Ovary (tissue), 10 donors: Measurements from ENCODE around the gene NANP. TPM values are rescaled to one million over a fixed set of nuclear protein-coding genes. Genes with fewer than 3 reads are reported as not detected.
A peak's percentile ranks its signal among the peaks of the same experiment; 100 is the strongest.

Experiments
- DNase-seq, 5 donors: peaks; one replicate each; pipeline ENCODE4 v3.0.0-alpha.2; 2019 to 2020
- H3K27ac ChIP-seq, 2 donors: fragments of 200-600 bp; one replicate each; pipeline versions ENCODE4 v1.5.1 to v1.8.0; 2019 to 2022
- H3K27me3 ChIP-seq: fragments of 200-600 bp; one replicate; pipeline ENCODE4 v1.8.0; 2022
- H3K36me3 ChIP-seq: fragments of 200-600 bp; sonication (generic); one replicate; pipeline ENCODE4 v1.5.1; 2019
- H3K4me1 ChIP-seq: one replicate; pipeline ENCODE4 v1.8.1; 2013; ENCODE audit warnings: mild to moderate bottlenecking, moderate library complexity; ENCODE audit not compliant: insufficient read depth
- H3K4me3 ChIP-seq: fragments of 200-600 bp; sonication (generic); one replicate; pipeline ENCODE4 v1.5.1; 2017
- H3K9me3 ChIP-seq, 2 donors: fragments of 200-600 bp in 1 of 2; sonication (generic) in 1 of 2; one replicate each; pipeline versions ENCODE4 v1.5.1 to v1.8.1; 2013 to 2019; ENCODE audit warnings: mild to moderate bottlenecking in 1 of 2, moderate library complexity in 1 of 2
- CTCF ChIP-seq, 3 donors: fragments of 450-650 bp in 2 of 3; fragments of 200-600 bp in 1 of 3; IDR thresholded peaks; one replicate each; pipeline versions ENCODE4 v1.5.1 to v1.8.0; 2016 to 2022; ENCODE audit warnings: antibody characterized with exemption in 3 of 3, mild to moderate bottlenecking in 1 of 3
- EP300 ChIP-seq: sonication (generic); formaldehyde crosslinking; IDR thresholded peaks from one replicate; pipeline ENCODE4 v1.6.1; 2017; ENCODE audit warnings: antibody characterized with exemption
- POLR2A ChIP-seq: fragments of 450-650 bp; IDR thresholded peaks from one replicate; pipeline ENCODE4 v1.6.1; 2017; ENCODE audit warnings: antibody characterized with exemption, mild to moderate bottlenecking, moderate library complexity
- WGBS, 3 donors: extraction: QIAGEN DNeasy Blood & Tissue Kit in 1 of 3; methylation state at CpG; one replicate each; pipeline versions ENCODE4 v1.1.5 to v1.1.7; 2013 to 2017; 5-methylcytosine and 5-hydroxymethylcytosine counted together
- intact Hi-C, 4 donors: fragments of 100-400 bp; cut with DNase I; formaldehyde crosslinking; loops; one replicate each; pipeline versions ENCODE4 v1.11.0 to v1.15.1; 2022 to 2023
- long read RNA-seq, 3 donors: library from polyadenylated mRNA in 2 of 3; unstranded in 2 of 3; transcript quantifications; one replicate each; pipeline ENCODE4 v2.0.0 and lab custom pipeline, GENCODE V29; 2021 to 2026
- polyA plus RNA-seq, 2 donors: library from polyadenylated mRNA; stranded (reverse); fragments of 200-250 nt in 1 of 2; fragments of 350-450 nt in 1 of 2; fragmentation: Illumina TruSeq in 1 of 2; extraction: RNeasy Lipid Tissue Mini Kit (QIAGEN cat#74804) in 1 of 2; gene quantifications; one replicate each; pipeline ENCODE4 v1.2.3, GENCODE V29; 2013 to 2014
- total RNA-seq, 7 donors: library from RNA; depleted of rRNA in 2 of 7; stranded (reverse); fragments of >200 nt in 2 of 7; fragmentation: NEBNext Ultra II Directional in 3 of 7; extraction: Animal tissue kit (Norgen Biotek cat#: 25700) in 3 of 7; gene quantifications; one replicate each; pipeline versions ENCODE4 v1.1.0 to v1.2.4, GENCODE V29; 2016 to 2023
- donor health status: DM: no; HTN: no; CAD: no; lungs with moderate emphysema.
- donor health status: DM: no; HTN: no; CAD: no.
- donor health status: Bipolar disorder and iron deficiency.
- donor health status: DM: yes; HTN: yes; CAD: no.
- donor health status: DM: no; HTN: no; CAD: no.
- donor health status: DM: yes; HTN: yes; CAD: no.

NANP gene, protein sequence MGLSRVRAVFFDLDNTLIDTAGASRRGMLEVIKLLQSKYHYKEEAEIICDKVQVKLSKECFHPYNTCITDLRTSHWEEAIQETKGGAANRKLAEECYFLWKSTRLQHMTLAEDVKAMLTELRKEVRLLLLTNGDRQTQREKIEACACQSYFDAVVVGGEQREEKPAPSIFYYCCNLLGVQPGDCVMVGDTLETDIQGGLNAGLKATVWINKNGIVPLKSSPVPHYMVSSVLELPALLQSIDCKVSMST
- total RNA-seq (1 to 10 TPM; 2.9 to 8.1 (median 5.2) TPM), polyA plus RNA-seq (1 to 10 TPM; 1.9 to 3.7 TPM)
- long read RNA-seq, donor 1, transcript NANP-201 (2 exons, 3,964 nt) = major isoform, 5 of 6 reads
- long read RNA-seq, donor 1, partial matches to known transcripts = 0 of 6 reads
- long read RNA-seq, donor 1, other reads (novel, unspliced or antisense) = 1 of 6 reads
- long read RNA-seq, donor 2, transcript NANP-201 (2 exons, 3,964 nt) = major isoform, 8 of 8 reads
- long read RNA-seq, donor 2, partial matches to known transcripts = 0 of 8 reads
- long read RNA-seq, donor 2, other reads (novel, unspliced or antisense) = 0 of 8 reads
- long read RNA-seq, donor 3, transcript NANP-201 (2 exons, 3,964 nt) = major isoform, 8 of 8 reads
- long read RNA-seq, donor 3, partial matches to known transcripts = 0 of 8 reads
- long read RNA-seq, donor 3, other reads (novel, unspliced or antisense) = 0 of 8 reads

DNA sequence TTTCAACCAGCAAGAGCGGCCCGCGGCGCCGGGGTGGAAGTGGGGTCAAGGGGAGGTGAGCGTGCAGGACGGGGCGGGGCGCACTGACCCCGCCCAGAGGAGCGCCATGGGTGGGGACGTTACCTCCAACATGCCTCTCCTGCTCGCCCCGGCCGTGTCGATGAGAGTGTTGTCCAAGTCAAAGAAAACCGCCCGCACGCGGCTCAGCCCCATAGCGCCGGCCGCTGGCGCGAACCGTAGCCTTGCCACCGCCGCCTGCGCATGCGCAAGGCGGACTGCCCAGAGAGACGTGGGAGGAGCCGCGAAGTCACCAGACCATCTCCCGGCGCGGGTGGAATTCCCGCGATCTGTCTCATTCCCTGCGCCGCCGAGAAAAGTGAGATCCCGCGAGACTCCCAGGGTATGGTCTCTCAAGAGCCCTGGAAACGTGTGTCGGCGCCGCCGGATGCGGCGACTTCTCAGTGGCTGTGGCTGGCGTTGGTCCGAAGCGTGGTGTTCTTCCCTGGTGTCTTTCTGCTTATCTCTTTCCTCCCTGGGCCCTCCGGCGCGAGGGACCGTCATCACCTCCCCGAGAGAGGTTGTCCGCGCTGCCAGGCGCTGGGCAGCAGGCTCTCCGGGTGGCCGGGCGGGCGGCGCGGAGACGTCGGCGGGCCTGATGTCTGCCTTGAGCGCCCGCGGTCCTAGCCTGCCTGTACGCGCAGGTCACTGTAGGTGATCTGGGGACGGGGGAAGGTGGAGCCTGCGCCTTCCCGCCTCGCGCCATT lies at the start of gene NANP:
Gene NANP, minus strand, starts transcription at position 279 of the 764 bp plus-strand sequence. Its CDS starts 66 bp downstream, at position 213.
- TF ChIP-seq POLR2A (peak; percentile 75), CTCF (IDR thresholded peaks at IDR 0.05) (peak in 1 of 3 donors; percentile 25), EP300 (no peak)
- peak within 1 kb of the TSS; percentile 82 for H3K4me3 ChIP-seq
- peak within 1 kb of the TSS; percentile 81 to 85 for H3K27ac ChIP-seq
- no peaks in the 10 kb centered on the region for H3K27me3 ChIP-seq
- H3K4me1 ChIP-seq = peaks cover 6% of the 10 kb centered on the region
- WGBS, 3 donors = 0 to 1% (median 0%) methylated on average over 78 to 81 of the region's 81 CpGs
- H3K9me3 ChIP-seq = no peaks in the 10 kb centered on the region
- intact Hi-C loops = loop anchor here in 1 of 4 donors (10.0 kb wide), 1 partner anchor 71 kb away; the partner anchor contains the start of gene ZNF337
- DNase-seq = peak; percentile 97
- H3K36me3 ChIP-seq = no peaks in the 10 kb centered on the region

DNA sequence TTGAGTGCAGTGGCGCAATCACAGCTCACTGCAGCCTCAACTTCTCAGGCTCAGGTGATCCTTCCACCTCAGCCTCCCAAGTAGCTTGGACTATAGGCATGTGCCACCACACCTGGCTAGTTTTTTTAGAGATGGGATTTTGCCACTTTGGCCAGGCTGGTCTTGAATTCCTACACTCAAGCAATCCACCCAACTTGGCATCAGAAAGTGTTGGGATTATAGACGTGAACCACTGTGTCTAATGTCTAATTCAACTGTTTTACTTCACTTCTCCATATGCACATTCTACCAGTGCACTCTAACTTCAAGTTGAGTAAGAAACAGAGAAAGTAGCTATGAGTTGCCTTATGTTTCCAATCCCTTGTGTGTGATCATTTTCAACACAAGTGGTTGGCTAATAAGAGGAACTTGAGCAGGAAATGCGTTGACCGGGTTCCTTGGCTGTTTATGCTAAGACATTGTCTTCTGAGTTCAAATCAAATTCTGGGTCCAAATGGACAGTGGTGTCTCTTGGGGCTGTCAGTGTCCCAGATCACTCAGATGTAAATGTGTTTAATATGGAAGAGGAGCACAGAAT lies 48.9 kb upstream of the NANP start:
- Histone ChIP-seq H3K36me3 (no peaks in the 10 kb centered on the region), H3K9me3 (no peaks in the 10 kb centered on the region), H3K4me1 (peaks cover 2% of the 10 kb centered on the region), H3K27ac (no peak overlapping the region), H3K4me3 (no peak overlapping the region), H3K27me3 (no peaks in the 10 kb centered on the region)
- no peak for DNase-seq
- WGBS, 3 donors = 87 to 94% (median 89%) methylated on average over 4 of the region's 4 CpGs
- TF ChIP-seq POLR2A (no peak), CTCF (IDR thresholded peaks at IDR 0.05) (no peak), EP300 (no peak)
- intact Hi-C loops = no loop called here

GRCh38 chr20:25669826-25670422 lies 46.1 kb upstream of the NANP start:
- intact Hi-C loops = no loop called here
- H3K4me1 ChIP-seq = peaks cover 2% of the 10 kb centered on the region
- TF ChIP-seq POLR2A (no peak), CTCF (IDR thresholded peaks at IDR 0.05) (no peak), EP300 (no peak)
- H3K9me3 ChIP-seq = no peaks in the 10 kb centered on the region
- no peaks in the 10 kb centered on the region for H3K27me3 ChIP-seq
- DNase-seq = no peak
- H3K4me3 ChIP-seq = no peak overlapping the region
- WGBS, 3 donors = 62 to 66% (median 62%) methylated on average over 7 of the region's 7 CpGs
- no peaks in the 10 kb centered on the region for H3K36me3 ChIP-seq
- H3K27ac ChIP-seq = no peak overlapping the region

DNA sequence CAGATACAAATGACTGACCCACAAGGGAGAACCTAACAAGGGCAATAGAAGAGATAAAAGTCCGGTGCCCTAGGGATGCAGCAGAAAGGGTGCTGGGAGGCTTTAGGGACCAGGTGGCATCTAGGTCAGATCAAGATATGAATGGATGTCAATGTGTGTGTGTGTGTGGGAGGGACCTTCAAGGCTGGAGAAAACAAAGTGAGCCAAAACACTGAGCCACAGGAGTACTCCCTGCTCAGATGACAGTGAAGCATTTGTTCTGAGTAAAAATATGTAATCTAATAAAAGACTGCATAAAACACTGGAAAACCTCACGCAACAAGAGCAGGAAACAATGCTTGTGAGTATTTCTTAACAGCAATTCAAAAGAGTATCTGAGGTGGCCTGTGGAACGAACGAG lies 44.6 kb upstream of the NANP start:
- no peaks in the 10 kb centered on the region for H3K9me3 ChIP-seq
- H3K27ac ChIP-seq = no peak overlapping the region
- intact Hi-C loops = no loop called here
- H3K27me3 ChIP-seq = no peaks in the 10 kb centered on the region
- no peaks in the 10 kb centered on the region for H3K36me3 ChIP-seq
- 18 to 31% (median 18%) methylated on average over 4 of the region's 4 CpGs for WGBS, 3 donors
- peaks cover 2% of the 10 kb centered on the region for H3K4me1 ChIP-seq
- no peak for DNase-seq
- H3K4me3 ChIP-seq = no peak overlapping the region
- TF ChIP-seq EP300 (no peak), POLR2A (no peak), CTCF (IDR thresholded peaks at IDR 0.05) (no peak)
